Gastroesophageal sphincter (tissue), 3 donors: Measurements from ENCODE around the gene TNFAIP3.
"Not testable (repeated sequence)": the region's sequence is repeated elsewhere in the genome, so short reads cannot be mapped to it uniquely, and the experiment has no call there.

Experiments used
- CTCF ChIP-seq, 4 experiments: fragments of 200-600 bp in 2 of 4; fragments of 450-650 bp in 2 of 4; sonication (generic) in 1 of 4; IDR thresholded peaks; one replicate each; pipeline ENCODE4 v1.5.1; 2017 to 2019; ENCODE audit warnings: antibody characterized with exemption in 4 of 4, mild to moderate bottlenecking in 2 of 4, moderate library complexity in 2 of 4
- EP300 ChIP-seq: sonication (generic); formaldehyde crosslinking; IDR thresholded peaks from one replicate; pipeline ENCODE4 v1.6.1; 2017; ENCODE audit warnings: antibody characterized with exemption, mild to moderate bottlenecking
- POLR2A ChIP-seq, 2 donors: fragments of 450-650 bp; IDR thresholded peaks; one replicate each; pipeline ENCODE4 v1.6.1; 2017; ENCODE audit warnings: antibody characterized with exemption in 2 of 2, mild to moderate bottlenecking in 2 of 2, moderate library complexity in 1 of 2
- POLR2AphosphoS5 ChIP-seq: sonication (generic); formaldehyde crosslinking; IDR thresholded peaks from one replicate; pipeline ENCODE4 v1.6.1; 2017; ENCODE audit warnings: antibody characterized with exemption

GRCh38 chr6:137884910-137885229, 17.8 kb downstream of the TNFAIP3 start:
- not testable (repeated sequence) for TF ChIP-seq POLR2A (IDR thresholded peaks at IDR 0.05); EP300; CTCF (IDR thresholded peaks at IDR 0.05); POLR2AphosphoS5
